ENCODE measurements around the gene RHEB.

Gene RHEB

DNA sequence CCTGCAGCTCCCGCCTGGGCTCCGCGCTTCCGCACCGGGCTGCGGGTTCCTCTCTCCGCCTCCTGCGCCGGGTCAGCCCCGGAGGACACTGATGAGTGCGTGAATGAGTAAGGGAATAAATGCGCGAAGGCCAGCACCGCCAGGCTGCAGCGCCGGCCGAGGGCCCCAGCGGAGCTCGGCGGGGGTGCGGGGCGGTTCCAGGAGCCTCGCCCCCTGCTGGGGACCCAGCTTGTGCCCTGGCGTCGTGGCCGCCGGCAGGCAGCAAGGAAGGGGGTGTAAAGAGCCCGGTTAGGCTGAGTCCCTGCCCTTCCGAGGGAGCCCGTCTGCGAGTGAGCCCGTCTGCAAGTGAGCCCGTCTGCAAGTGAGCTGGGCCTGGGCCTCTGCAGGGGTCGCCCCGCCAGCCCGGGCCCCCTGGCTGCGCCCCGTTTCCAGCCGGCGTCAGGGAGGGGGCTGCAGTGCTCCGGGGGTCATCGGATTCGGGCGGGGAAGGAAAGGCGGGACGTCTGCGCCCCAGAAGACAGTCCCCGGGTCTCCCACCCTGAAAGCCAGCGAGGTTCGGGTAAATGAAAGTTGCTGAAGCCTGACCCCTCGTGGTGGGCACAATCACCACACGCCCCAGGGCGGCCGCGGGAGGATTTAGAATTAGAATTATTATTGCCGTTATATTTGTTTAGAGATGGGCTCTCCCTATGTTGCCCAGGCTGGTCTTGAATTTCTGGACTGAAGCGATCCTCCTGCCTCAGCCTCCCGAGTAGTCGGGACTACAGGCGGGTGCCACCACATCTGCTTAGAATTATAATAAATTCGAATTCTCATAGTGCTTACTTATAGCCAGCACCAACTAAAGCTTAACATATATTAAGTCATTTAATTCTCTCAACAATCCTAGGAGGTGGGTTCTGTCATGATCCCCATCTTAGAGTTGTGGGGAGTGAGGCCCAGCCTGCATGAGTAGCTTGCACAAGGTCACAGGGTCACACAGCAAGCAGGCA is 71.1 kb downstream of the RHEB start:
- peak; percentile 85 for DNase-seq (ENCODE audit: low spot score)

- DNase-seq (ENCODE audit: low spot score) = no peak
These were observed 71.8 kb downstream of the RHEB start for GRCh38 chr7:151447901-151448260.

DNA sequence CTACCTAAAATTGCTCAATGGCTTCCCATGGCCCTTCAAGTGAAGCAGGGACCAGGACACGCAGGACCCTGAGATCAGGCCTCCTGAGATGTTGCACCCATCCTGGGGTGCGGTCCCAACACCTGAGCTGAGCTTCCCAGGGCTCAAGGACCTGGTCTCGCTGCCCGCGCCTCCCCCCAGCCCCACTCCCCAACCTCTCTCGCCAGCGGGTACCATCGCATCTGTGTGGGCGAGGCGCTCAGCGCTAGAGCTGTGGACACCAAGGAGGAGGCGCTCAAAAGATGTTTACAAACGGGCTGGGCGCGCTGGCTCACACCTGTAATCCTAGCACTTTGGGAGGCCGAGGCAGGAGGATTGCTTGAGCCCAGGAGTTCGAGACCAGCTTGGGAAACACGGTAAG is 72.4 kb downstream of the RHEB start:
- no peak for DNase-seq (ENCODE audit: low spot score)

GRCh38 chr7:151446412-151446811 is 73.3 kb downstream of the RHEB start:
- no peak for DNase-seq (ENCODE audit: low spot score)

DNA sequence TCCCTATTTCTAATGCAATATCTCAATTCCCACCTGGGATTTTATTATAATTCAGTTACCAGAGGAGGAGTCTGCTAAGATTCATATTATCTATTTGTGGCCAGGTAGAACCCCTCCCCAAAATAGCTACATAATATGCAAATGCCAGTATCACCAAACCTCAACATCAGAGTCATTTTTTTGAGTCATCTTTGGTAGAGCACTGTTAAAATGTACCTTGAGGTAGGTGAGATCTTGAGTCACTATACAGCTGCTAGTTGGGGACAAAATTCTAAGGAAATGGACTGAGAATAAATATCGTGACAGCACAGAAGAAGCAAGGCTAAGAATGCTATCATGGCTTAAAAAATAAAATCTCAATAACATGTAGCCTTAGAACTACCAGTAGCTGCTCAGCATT is 75.1 kb downstream of the RHEB start:
- no peak for DNase-seq (ENCODE audit: low spot score)

DNA sequence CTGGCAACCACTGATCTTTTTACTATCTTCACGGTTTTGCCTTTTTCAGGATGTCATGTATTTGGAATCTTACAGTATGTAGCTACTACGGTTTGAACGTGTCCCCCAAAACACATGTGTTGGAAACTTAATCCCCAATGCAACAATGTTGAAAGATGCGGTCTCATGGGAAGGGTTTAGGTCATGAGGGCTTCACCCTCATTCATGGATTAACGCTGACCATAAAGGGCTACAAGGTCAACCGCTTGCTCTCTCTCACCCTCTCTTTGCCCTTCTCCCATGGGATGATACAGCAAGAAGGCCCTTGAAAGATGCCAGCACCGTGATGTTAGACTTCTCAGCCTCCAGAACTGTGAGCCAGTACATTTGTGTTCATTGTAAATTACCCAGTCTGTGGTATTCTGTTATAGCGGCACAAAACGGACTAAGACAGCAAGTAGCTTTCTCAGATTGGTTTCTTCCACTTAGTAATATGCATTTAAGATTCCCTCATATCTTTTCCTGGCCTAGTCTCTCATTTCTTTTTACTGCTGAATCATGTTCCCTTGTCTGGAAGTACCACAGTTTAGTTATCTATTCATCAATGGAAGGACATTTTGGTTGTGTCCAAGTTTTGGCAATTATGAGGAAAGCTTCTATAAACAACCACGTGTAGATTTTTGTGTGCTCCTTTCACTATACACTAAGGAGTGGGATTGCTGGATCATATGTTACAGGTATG is 76.8 kb downstream of the RHEB start:
- DNase-seq (ENCODE audit: low spot score) = no peak

DNA sequence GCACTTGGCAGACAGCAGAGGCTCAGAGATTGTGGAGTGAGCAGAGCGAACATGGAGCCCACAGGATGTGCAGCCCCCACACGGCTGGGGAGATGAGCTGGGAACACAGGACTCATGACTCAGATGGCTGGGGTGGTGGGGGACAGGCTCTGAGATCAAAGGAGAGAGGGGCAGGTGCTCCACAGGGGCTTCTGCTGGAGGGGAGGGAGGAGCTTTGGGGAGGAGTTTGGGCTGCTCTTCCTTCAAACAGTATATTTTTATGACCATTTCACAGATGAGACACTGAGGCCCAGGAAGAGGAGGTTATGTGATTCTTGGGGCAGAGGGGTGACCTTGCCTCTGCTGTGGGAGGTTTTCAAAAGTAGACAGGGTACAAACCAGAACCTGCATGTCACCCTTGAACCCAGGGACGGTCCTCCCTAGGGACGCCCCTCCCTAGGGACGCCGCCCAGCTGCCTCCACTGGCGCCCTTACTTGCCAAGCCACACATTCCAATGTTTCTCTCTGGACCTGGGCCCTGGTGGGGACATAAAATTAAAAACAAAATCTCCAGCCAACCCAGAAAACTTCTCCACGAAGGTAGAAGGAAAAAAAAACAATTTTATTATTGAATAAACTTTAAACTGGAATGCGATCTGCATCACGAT is 78.8 kb downstream of the RHEB start:
- no peak for DNase-seq (ENCODE audit: low spot score)

- DNase-seq (ENCODE audit: low spot score) = no peak
These were observed 79.6 kb downstream of the RHEB start, which contains the start of gene CRYGN for GRCh38 chr7:151439855-151440798. Gene CRYGN (minus strand): TSS chr7:151440141. CDS start chr7:151439917, 224 bp downstream.

DNA sequence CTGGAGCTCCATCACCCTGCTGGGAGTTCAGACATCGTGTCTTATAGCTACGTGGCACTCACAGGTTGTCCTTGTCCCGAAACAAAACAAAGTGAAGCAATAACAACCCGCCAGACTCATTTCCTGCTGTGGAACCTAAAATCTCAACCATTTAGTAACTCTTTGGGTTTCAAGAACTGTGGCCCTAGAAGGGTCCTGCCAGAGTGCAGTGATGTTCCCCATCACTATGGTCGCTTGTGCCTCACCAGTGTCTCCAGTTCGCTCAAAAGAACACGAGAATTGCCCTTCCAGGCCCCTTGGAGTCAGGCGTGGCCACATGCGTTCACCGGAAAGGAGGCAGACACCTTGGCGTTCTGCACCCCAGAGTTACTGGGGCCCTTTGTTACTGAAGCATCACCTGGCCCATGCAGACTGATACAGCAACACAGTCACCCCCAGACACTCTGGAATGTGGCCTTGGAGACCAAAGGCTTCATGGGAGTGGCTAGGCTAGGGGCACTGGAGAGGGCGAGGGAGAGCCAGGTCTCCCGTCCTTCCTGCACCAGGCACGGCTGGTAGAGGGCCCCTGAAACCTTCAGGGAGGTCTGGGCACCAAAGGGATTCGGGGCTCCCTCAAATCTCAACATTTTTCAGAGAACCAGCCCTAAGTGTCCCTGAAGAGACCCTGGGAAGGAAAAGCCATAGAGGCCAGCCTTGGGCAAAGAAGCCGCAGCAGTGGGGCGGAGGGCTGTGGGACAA is 80.7 kb downstream of the RHEB start:
- no peak for DNase-seq (ENCODE audit: low spot score)

DNA sequence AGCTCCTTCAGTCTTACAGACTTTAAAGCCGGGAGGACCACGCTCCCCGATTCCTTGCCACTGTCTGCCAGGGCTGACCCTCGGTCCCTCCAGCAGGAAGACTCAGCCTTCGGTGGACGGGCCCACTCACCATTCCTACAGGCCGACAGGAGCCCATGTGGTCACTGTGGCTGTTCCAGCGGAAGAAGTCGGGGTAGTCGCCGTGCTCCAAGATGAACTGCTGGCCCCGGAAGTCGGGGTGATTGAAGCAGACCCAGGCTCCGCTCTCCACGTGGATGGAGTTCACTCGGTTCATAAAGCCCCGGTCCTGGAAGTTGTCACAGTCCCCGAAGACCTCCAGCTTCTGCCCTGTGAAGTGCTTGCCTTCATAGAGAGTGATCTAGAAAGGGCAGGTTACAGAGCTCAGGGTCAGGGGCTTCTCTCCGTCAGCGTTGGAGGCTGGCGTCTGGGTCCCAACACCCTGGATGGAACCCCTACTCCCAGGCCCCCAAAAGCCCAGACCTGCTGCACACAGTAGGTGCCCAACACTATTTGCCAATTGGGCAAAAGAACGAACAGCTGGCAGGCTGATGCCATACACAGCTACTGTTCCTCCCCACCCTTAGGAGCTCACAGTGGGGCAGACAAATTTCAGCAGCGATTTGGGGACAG is 81.7 kb downstream of the RHEB start:
- no peak for DNase-seq (ENCODE audit: low spot score)

DNA sequence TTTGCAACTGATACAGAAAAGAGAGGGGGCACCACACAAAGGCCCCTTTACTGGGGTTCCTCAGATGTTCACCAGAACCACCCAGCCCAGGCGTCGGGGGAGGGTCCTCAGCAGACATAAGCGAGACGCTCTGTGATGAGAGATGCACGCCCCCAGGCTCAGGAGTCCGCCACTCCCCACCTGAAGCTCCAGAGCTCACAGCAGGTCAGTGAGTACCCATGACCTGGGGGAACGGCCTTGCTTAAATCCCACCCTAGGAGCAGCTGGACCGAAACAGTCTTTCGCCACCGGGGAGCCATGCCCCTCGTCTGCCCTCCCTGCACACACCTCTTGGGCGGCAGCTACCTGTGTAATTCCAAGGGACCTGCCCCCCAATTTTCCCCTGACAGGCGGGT is 82.5 kb downstream of the RHEB start:
- DNase-seq (ENCODE audit: low spot score) = no peak

- DNase-seq (ENCODE audit: low spot score) = no peak
These were observed 83.1 kb downstream of the RHEB start for GRCh38 chr7:151436446-151437158.

GRCh38 chr7:151435971-151436370 is 83.7 kb downstream of the RHEB start:
- DNase-seq (ENCODE audit: low spot score) = no peak

- DNase-seq (ENCODE audit: low spot score) = no peak
These were observed 84.4 kb downstream of the RHEB start for GRCh38 chr7:151435103-151435916.

DNA sequence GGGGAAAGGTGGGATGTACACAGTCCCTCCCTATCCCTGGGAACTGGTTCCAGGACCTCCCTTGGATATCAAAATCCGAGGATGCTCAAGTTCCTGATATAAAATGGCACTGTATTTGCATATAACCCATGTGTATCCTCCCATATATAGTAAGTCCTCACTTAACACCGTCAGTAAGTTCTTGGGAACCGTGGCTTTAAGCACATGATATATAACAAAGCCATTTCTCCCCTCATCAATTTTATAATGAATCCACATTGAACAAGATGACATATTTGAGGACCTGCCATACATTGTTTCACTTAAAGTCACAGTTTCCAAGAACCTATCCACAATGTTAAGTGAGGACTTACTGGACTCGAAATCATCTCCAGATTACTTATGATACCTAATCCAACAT is 85.1 kb downstream of the RHEB start:
- no peak for DNase-seq (ENCODE audit: low spot score)

DNA sequence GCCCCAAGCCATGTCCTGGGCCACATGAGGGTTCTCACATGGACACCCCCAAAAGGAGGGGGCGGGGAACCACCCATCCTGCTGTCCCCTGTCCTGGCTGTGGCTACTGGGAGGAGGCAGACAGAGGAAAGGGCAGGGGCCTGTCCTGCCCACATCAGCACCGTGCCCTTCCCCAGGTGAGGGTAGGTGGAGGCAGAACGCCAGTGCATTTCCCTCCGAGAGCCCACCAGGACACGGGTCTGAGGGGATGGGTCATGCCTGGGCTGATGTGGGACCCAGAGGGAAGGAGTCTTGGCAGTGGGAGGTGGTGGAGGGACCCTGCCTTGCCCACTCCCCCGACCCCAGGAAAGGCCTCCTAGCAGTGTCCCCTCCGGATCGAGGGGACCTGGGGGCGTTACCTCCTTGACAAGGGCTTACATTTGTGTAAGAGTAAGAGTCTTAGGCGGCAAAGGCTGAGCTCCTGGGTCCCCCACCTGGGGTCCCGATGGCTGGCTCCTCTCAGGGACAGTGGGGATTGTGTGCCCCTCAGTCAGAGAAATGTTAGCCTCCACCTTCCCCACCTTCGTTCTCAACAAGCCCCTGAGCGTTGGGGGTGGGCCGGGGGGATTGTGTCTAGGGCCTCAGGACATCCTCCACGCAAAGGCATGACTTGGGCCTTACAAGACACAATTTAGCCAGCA is 85.8 kb downstream of the RHEB start:
- no peak for DNase-seq (ENCODE audit: low spot score)

DNA sequence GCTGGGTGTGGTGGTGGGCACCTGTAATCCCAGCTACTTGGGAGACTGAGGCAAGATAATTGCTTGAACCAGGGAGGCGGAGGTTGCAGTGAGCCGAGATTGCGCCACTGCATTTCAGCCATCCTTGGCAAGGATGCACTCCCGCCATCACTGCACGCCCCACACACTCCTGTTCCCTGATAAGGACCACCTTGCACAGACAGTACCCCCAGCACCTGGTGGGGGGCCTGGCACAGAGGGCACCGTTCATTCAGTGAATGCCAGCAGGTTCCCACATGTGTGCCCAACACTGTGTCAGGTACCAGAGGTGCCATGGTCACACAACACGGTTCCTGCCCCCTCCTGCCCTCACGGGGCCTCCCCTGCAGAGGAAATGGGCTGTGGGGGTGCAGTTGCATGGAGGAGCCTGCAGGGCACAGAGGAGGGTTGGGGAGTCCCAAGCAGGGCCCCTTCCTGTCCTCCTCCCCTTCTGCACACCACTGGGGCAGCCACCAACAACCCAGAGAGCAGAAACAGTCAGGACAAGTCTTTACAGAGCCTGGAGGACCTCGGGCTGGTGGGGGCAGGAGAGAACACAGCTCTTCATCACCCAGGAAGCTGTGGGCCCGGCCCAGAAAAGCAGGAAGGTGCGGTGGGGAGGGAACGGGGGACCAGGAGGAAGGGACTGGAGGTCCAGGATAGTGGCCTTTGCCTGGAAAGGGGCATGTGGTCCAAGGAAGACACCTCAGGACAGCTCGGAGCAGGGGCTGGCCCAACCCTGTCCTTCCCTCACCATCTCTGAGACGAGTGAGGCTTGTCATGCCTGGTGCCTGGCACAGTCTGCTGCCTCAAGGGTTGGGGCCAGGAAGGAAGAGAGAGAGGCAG is 86.8 kb downstream of the RHEB start:
- no peak for DNase-seq (ENCODE audit: low spot score)

All from AG08395 (cell line).